GM21786 (cell line): ENCODE data around the gene TMEM108.

ENCODE experiments used
- ATAC-seq: cut with Tn5 transposase; IDR thresholded peaks from one replicate; pipeline ENCODE4 v1.9.1; 2021; ENCODE audit not compliant: unreplicated experiment

The TMEM108 gene

GRCh38 chr3:133380481-133381225, 342.5 kb downstream of the TMEM108 start:
- ATAC-seq = no peak

- no peak for ATAC-seq
These were observed 343.3 kb downstream of the TMEM108 start for GRCh38 chr3:133381346-133382109.

GRCh38 chr3:133383175-133383574, 345.0 kb downstream of the TMEM108 start:
- no peak for ATAC-seq

- ATAC-seq = no peak
These were observed 345.6 kb downstream of the TMEM108 start for GRCh38 chr3:133383741-133384140.

- ATAC-seq = peak; percentile 78
These were observed 346.3 kb downstream of the TMEM108 start for GRCh38 chr3:133384331-133385027.

GRCh38 chr3:133386876-133387275, 348.7 kb downstream of the TMEM108 start:
- no peak for ATAC-seq

- no peak for ATAC-seq
These were observed 349.1 kb downstream of the TMEM108 start for GRCh38 chr3:133387341-133387740.

- no peak for ATAC-seq
These were observed 350.7 kb downstream of the TMEM108 start for GRCh38 chr3:133388696-133389395.

- no peak for ATAC-seq
These were observed 352.5 kb downstream of the TMEM108 start for GRCh38 chr3:133390715-133391114.

- ATAC-seq = no peak
These were observed 355.0 kb downstream of the TMEM108 start for GRCh38 chr3:133393204-133393603.

- no peak for ATAC-seq
These were observed 355.7 kb downstream of the TMEM108 start for GRCh38 chr3:133393691-133394474.

- ATAC-seq = no peak
These were observed 356.5 kb downstream of the TMEM108 start for GRCh38 chr3:133394561-133395311.

- no peak for ATAC-seq
These were observed 358.7 kb downstream of the TMEM108 start for GRCh38 chr3:133396906-133397305.

GRCh38 chr3:133400006-133400515, 361.9 kb downstream of the TMEM108 start, which contains the start of gene BFSP2:
BFSP2 (plus strand) TSS chr3:133400056; CDS start chr3:133400084, 28 bp downstream.
- no peak for ATAC-seq

GRCh38 chr3:133401374-133402135, 363.4 kb downstream of the TMEM108 start:
- no peak for ATAC-seq

- ATAC-seq = no peak
These were observed 366.7 kb downstream of the TMEM108 start for GRCh38 chr3:133404920-133405319.

- ATAC-seq = no peak
These were observed 370.2 kb downstream of the TMEM108 start for GRCh38 chr3:133408366-133408765.

GRCh38 chr3:133408961-133409360, 370.8 kb downstream of the TMEM108 start:
- no peak for ATAC-seq
